Measurements from ENCODE around the gene PTPRG.
"Not testable (repeated sequence)": the region's sequence is repeated elsewhere in the genome, so short reads cannot be mapped to it uniquely, and the experiment has no call there.

Gene PTPRG

GRCh38 chr3:61740494-61740893 is 179.1 kb downstream of the PTPRG start:
- Mint-ChIP-seq H3K9me3 (peaks cover 0 to 2% of the 10 kb centered on the region in 2 donors), H3K27me3 (no peaks in the 10 kb centered on the region)
- ATAC-seq (replicated peaks), result no peak

DNA sequence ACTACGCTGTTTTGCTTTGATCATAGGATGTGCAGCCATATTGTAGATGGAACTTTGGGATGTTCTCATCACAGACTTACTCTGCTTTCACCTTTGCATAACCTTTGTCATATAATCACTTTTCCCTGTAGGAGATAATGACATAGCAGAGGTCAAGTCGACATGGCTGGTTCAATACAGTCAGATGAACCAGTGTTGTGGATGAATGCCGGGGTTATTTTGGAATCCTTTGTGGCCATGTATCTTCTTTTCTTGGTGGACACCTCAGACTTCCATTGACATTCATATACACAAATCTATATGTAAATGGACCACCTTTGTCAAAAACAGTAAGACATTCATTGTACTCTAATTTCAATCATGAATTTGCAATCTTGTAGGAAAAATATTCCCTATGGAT is 180.2 kb downstream of the PTPRG start:
- Mint-ChIP-seq H3K9me3 (peaks cover 0 to 2% of the 10 kb centered on the region in 2 donors), H3K36me3 (no peaks in the 10 kb centered on the region), H3K4me1 (no peaks in the 10 kb centered on the region), H3K27me3 (no peaks in the 10 kb centered on the region), H3K27ac (no peak overlapping the region), H3K4me3 (no peak overlapping the region)
- DNase-seq, result no peak
- no peak for ATAC-seq (replicated peaks)

More at GRCh38 chr3:61740494-61740893, 179.1 kb downstream of the PTPRG start:
- H3K27ac Mint-ChIP-seq, result no peak overlapping the region
- DNase-seq, result no peak
- no peak overlapping the region for H3K4me3 Mint-ChIP-seq
- H3K4me1 Mint-ChIP-seq, result no peaks in the 10 kb centered on the region
- H3K36me3 Mint-ChIP-seq, result no peaks in the 10 kb centered on the region

DNA sequence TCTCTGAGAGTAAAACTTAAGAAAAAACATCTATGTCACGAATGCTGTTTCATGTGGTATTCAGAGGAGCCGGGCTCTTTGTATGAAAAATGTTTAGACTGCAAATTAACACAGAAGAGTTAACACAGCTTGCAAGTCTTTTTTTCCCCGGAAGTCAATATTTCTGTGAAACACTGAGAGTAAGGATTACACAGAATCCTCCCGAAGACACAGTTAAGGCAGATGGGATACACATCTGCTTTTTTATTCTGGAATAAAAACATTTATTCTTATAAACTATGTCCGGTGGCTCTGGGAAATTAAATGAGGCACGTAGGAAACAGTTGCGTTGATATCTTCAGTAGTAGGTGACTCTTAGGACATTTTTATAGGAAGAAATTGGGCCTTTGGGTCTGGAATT is 180.6 kb downstream of the PTPRG start:
- no peak for ATAC-seq (replicated peaks)
- Mint-ChIP-seq H3K36me3 (no peaks in the 10 kb centered on the region), H3K4me1 (no peaks in the 10 kb centered on the region), H3K27me3 (no peaks in the 10 kb centered on the region), H3K27ac (no peak overlapping the region), H3K4me3 (no peak overlapping the region), H3K9me3 (peaks cover 0 to under 1% of the 10 kb centered on the region in 2 donors)
- no peak for DNase-seq

- Mint-ChIP-seq H3K9me3 (no peaks in the 10 kb centered on the region), H3K27me3 (no peaks in the 10 kb centered on the region)
These were observed 181.7 kb downstream of the PTPRG start for GRCh38 chr3:61743067-61743466.

DNA sequence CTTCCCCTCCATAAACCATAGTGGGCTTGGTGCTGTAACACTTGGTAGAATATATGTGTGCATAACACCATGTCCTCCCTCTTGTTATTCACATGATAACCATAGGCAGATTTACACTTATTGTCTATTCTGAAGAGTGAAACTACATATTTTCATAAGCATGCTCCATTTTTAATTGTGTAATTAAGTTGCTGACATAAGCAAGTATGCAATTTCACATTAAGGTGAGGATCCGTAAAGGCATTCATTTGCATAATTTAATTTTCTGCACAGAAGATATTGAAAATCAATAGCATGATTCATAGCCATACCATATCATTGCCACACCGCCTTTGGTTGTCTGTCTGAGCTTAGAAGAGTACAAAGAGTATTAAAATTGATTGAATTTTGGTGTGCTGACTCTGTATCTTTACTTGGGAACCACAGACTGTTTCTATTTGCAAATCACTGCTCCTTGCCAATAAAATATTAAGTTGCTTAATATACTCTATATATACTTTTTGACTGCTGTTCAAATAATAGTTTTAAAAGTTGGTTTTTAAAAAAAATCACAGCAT is 182.4 kb downstream of the PTPRG start:
- ATAC-seq (replicated peaks) (no peak), DNase-seq (no peak)
- Mint-ChIP-seq H3K27me3 (no peaks in the 10 kb centered on the region), H3K4me1 (no peaks in the 10 kb centered on the region), H3K9me3 (no peaks in the 10 kb centered on the region), H3K36me3 (no peaks in the 10 kb centered on the region), H3K27ac (no peak overlapping the region), H3K4me3 (no peak overlapping the region)

More at GRCh38 chr3:61743067-61743466, 181.7 kb downstream of the PTPRG start:
- ATAC-seq (replicated peaks) (no peak), DNase-seq (no peak)
- Mint-ChIP-seq H3K36me3 (no peaks in the 10 kb centered on the region), H3K4me1 (no peaks in the 10 kb centered on the region), H3K27ac (no peak overlapping the region), H3K4me3 (no peak overlapping the region)

GRCh38 chr3:61748288-61748687 is 186.9 kb downstream of the PTPRG start:
- Mint-ChIP-seq H3K36me3 (no peaks in the 10 kb centered on the region), H3K27ac (no peak overlapping the region), H3K4me3 (no peak overlapping the region), H3K27me3 (no peaks in the 10 kb centered on the region), H3K4me1 (no peaks in the 10 kb centered on the region), H3K9me3 (no peaks in the 10 kb centered on the region)
- ATAC-seq (replicated peaks) (no peak), DNase-seq (no peak)

DNA sequence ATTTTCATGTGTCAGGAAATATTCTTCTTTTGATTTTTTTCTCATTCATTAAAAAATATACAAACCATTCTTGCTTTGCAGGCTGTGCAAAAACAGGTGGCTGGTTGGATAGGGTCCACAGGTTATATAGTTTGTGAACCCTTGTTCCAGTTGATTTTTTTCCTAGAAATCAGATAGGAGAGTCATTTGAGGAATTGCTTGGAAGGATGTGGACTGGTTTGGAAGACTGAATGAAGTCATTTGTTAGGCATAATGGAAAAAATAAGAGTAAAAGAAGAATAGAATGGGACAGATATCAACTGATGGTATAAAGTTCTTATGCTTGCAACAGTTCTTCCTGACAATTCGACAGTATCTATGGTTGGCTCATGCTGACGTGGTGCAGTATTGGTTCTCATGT is 189.4 kb downstream of the PTPRG start:
- Mint-ChIP-seq H3K27me3 (no peaks in the 10 kb centered on the region), H3K4me3 (no peak overlapping the region), H3K9me3 (no peaks in the 10 kb centered on the region), H3K4me1 (no peaks in the 10 kb centered on the region), H3K36me3 (no peaks in the 10 kb centered on the region), H3K27ac (no peak overlapping the region)
- DNase-seq, result no peak
- ATAC-seq (replicated peaks), result no peak

- Mint-ChIP-seq H3K4me1 (no peaks in the 10 kb centered on the region), H3K27me3 (no peaks in the 10 kb centered on the region), H3K27ac (no peak overlapping the region), H3K9me3 (peaks cover 0 to 3% of the 10 kb centered on the region in 2 donors), H3K4me3 (no peak overlapping the region), H3K36me3 (no peaks in the 10 kb centered on the region)
- ATAC-seq (replicated peaks), result no peak
- no peak for DNase-seq
These were observed 197.5 kb downstream of the PTPRG start for GRCh38 chr3:61758839-61759238.

- not testable (repeated sequence) for H3K4me3 Mint-ChIP-seq; H3K36me3 Mint-ChIP-seq; H3K4me1 Mint-ChIP-seq; H3K27me3 Mint-ChIP-seq; H3K27ac Mint-ChIP-seq; DNase-seq; H3K9me3 Mint-ChIP-seq; ATAC-seq (replicated peaks)
These were observed 199.4 kb downstream of the PTPRG start for GRCh38 chr3:61760783-61761182.

DNA sequence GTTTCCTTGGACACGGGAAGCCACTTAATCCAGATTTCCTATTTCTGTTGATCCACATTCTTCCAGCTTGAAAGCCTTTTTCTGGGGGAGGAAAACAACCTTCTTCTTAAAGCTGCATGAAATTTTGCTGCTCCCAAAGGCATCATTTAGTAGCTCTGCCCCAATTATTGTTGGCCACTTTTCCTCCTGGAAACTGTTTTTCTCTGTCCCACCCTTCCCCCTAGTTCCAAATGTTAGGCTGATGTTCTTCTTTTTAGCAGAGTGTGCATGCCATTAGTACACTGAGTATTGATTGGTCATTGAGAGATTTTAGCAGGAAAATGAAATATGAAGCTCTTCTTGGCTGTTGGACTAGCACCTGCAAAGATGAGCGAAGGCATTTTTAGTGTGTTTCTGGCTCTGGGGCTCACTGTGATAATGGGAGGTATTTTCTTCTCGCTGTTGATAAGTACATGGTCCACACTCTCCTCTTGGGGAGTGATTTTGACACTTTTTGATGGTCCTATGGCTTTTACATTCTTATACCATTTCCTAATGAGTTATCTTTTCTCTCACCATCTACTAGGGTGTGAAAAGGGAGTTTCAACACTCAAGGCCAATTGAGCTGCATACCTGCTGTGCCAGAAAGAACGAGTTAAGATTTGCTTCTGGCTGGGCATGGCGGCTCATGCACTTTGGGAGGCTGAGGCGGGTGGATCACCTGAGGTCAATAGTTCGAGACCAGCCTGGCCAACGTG is 200.5 kb downstream of the PTPRG start:
- no peaks in the 10 kb centered on the region for H3K4me1 Mint-ChIP-seq
- no peak overlapping the region for H3K27ac Mint-ChIP-seq
- H3K9me3 Mint-ChIP-seq, result peaks cover 0 to 3% of the 10 kb centered on the region in 2 donors
- H3K4me3 Mint-ChIP-seq, result no peak overlapping the region
- no peak for DNase-seq
- no peaks in the 10 kb centered on the region for H3K27me3 Mint-ChIP-seq
- no peaks in the 10 kb centered on the region for H3K36me3 Mint-ChIP-seq
- ATAC-seq (replicated peaks), result no peak

- ATAC-seq (replicated peaks), result no peak
- Mint-ChIP-seq H3K4me3 (no peak overlapping the region), H3K36me3 (no peaks in the 10 kb centered on the region), H3K27ac (no peak overlapping the region), H3K27me3 (no peaks in the 10 kb centered on the region), H3K4me1 (no peaks in the 10 kb centered on the region), H3K9me3 (peaks cover 0 to 3% of the 10 kb centered on the region in 2 donors)
- no peak for DNase-seq
These were observed 203.9 kb downstream of the PTPRG start for GRCh38 chr3:61765157-61765876.

- DNase-seq (no peak), ATAC-seq (replicated peaks) (no peak)
- H3K27ac Mint-ChIP-seq, result no peak overlapping the region
- no peaks in the 10 kb centered on the region for H3K36me3 Mint-ChIP-seq
- no peaks in the 10 kb centered on the region for H3K4me1 Mint-ChIP-seq
- H3K4me3 Mint-ChIP-seq, result no peak overlapping the region
- H3K27me3 Mint-ChIP-seq, result no peaks in the 10 kb centered on the region
- H3K9me3 Mint-ChIP-seq, result no peaks in the 10 kb centered on the region
These were observed 207.1 kb downstream of the PTPRG start for GRCh38 chr3:61768284-61769037.

DNA sequence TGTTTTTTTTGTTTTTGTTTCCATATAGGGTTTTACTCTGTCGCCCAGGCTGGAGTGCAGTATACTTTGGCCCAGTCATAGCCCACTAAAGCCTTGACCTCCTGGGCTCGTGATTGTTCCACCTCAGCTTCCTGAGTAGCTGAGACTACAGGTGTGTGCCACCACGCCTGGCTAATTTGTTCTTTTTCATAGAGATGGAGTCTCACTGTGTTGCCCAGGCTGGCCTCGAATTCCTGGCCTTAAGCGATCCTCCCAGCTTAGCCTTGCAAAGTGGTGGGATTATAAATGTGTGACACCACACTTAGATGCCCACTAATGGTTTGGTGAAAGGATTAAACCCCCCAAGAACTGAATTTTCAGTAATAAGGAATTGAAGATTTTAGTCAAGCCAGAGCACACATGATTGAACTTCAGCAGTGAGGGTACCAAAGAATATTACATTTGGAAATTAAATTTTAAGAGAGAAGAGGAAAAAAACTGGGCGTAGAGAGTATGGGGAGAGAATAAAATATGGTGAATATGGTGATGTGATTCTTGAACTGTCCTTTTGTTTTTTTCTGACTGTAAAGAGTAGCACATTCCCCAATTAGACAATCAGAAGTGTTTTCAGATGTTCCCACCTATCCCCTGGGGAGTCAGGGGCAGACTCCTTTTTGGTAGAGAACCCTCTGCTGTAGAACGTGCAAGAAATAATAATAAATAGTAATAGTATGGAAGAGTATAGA is 208.1 kb downstream of the PTPRG start:
- Mint-ChIP-seq H3K27ac (no peak overlapping the region), H3K27me3 (no peaks in the 10 kb centered on the region)

DNA sequence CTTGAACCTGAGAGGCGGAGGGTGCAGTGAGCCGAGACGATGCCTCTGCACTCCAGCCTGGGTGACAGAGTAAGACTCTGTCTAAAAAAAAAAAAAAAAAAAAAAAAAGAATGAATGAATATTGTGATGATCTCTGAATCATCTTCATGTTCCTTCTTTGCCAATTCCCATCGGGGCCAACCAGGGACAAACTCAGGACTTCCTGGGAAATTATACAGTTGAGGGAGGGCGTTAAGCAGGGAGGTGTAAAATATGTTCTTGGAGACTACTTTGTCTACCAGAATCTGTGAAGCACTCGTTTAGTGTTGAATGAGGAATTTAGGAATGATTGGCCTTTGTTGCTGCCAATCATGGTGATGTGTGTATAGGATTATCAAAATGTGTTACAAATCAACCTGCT is 210.6 kb downstream of the PTPRG start:
- H3K4me3 Mint-ChIP-seq, result no peak overlapping the region
- no peak for ATAC-seq (replicated peaks)
- peaks cover 0 to 4% of the 10 kb centered on the region in 2 donors for H3K9me3 Mint-ChIP-seq

More for the DNA sequence above, 208.1 kb downstream of the PTPRG start:
- H3K4me1 Mint-ChIP-seq, result no peaks in the 10 kb centered on the region
- no peak for ATAC-seq (replicated peaks)
- H3K9me3 Mint-ChIP-seq, result no peaks in the 10 kb centered on the region
- no peak overlapping the region for H3K4me3 Mint-ChIP-seq
- no peak for DNase-seq
- no peaks in the 10 kb centered on the region for H3K36me3 Mint-ChIP-seq

More for the DNA sequence above, 210.6 kb downstream of the PTPRG start:
- no peak for DNase-seq
- Mint-ChIP-seq H3K27ac (no peak overlapping the region), H3K27me3 (no peaks in the 10 kb centered on the region), H3K4me1 (no peaks in the 10 kb centered on the region), H3K36me3 (no peaks in the 10 kb centered on the region)
